HepG2 (cell line): ENCODE data around the gene ABHD17A. TPM values are rescaled to one million over a fixed set of nuclear protein-coding genes. Genes with fewer than 3 reads are reported as not detected.
A peak's percentile ranks its signal among the peaks of the same experiment; 100 is the strongest.

Experiments used
- AKAP8 ChIP-seq: sonication (generic); formaldehyde crosslinking; IDR thresholded peaks from 2 replicates; pipeline ENCODE4 v1.5.1; 2020; ENCODE audit warnings: mild to moderate bottlenecking, missing genetic modification reagents
- FLYWCH1 ChIP-seq: sonication (generic); formaldehyde crosslinking; IDR thresholded peaks from 2 replicates; pipeline ENCODE4 v1.8.1; 2023; ENCODE audit warnings: mild to moderate bottlenecking, missing genetic modification reagents
- FOXJ3 ChIP-seq: sonication (generic); formaldehyde crosslinking; IDR thresholded peaks from 2 replicates; pipeline ENCODE4 v1.4.0; 2020; ENCODE audit warnings: missing genetic modification reagents, mild to moderate bottlenecking, borderline replicate concordance
- GLI4 ChIP-seq: sonication (generic); formaldehyde crosslinking; IDR thresholded peaks from 2 replicates; pipeline ENCODE4 v1.5.1; 2020; ENCODE audit warnings: missing genetic modification reagents, mild to moderate bottlenecking, moderate library complexity, borderline replicate concordance
- HOXA9 ChIP-seq: sonication (generic); formaldehyde crosslinking; IDR thresholded peaks from 2 replicates; pipeline ENCODE4 v1.8.1; 2022; ENCODE audit warnings: missing genetic modification reagents, mild to moderate bottlenecking, moderate library complexity, borderline replicate concordance
- NFKBIZ ChIP-seq: IDR thresholded peaks from 2 replicates; pipeline ENCODE4 v1.6.1; 2018; ENCODE audit warnings: missing genetic modification reagents, missing compliant biosample characterization
- PHF5A ChIP-seq: IDR thresholded peaks from one replicate; pipeline ENCODE4 v1.6.1; 2018; ENCODE audit warnings: low read depth, missing genetic modification reagents; ENCODE audit not compliant: unreplicated experiment
- RAD51 ChIP-seq: fragments of 450-650 bp; IDR thresholded peaks from 2 replicates; pipeline ENCODE4 v1.6.1; 2016; ENCODE audit warnings: borderline replicate concordance
- RFX3 ChIP-seq: IDR thresholded peaks from 2 replicates; pipeline ENCODE4 v1.6.1; 2016; ENCODE audit warnings: missing biosample characterization, missing genetic modification reagents
- SOX6 ChIP-seq, 2 experiments: fragments of 450-650 bp in 1 of 2; sonication (generic) in 1 of 2; formaldehyde crosslinking in 1 of 2; IDR thresholded peaks; 2 replicates each; pipeline versions ENCODE4 v1.4.0 to v1.6.1; 2017 to 2020; ENCODE audit warnings: antibody characterized with exemption in 1 of 2, mild to moderate bottlenecking in 1 of 2, missing genetic modification reagents in 1 of 2
- STAG1 ChIP-seq: sonication (generic); formaldehyde crosslinking; IDR thresholded peaks from 2 replicates; pipeline ENCODE4 v1.4.0; 2020; ENCODE audit warnings: missing genetic modification reagents
- TEAD3 ChIP-seq: optimal IDR thresholded peaks from 2 replicates; pipeline ENCODE3; 2016; ENCODE audit warnings: borderline replicate concordance
- ZNF263 ChIP-seq: sonication (generic); formaldehyde crosslinking; IDR thresholded peaks from 2 replicates; pipeline ENCODE4 v1.4.0; 2020; ENCODE audit warnings: missing genetic modification reagents
- ZNF501 ChIP-seq: sonication (generic); formaldehyde crosslinking; IDR thresholded peaks from 2 replicates; pipeline ENCODE4 v1.5.1; 2020; ENCODE audit warnings: mild to moderate bottlenecking, moderate library complexity, missing genetic modification reagents
- ZNF567 ChIP-seq: sonication (generic); formaldehyde crosslinking; IDR thresholded peaks from 2 replicates; pipeline ENCODE4 v1.8.1; 2023; ENCODE audit warnings: mild to moderate bottlenecking, missing genetic modification reagents, borderline replicate concordance
- polyA plus RNA-seq, 8 experiments: library from polyadenylated mRNA; depleted of rRNA in 3 of 8; stranded (reverse) in 7 of 8; unstranded in 1 of 8; fragments of >200 nt; fragmentation: Illumina TruSeq in 4 of 8; extraction: Trizol in 4 of 8; gene quantifications; 2 replicates each; pipeline versions ENCODE4 v1.2.1 to v1.2.3, GENCODE V29; 2011 to 2016; ENCODE audit warnings: low read depth in 4 of 8, missing spikeins in 1 of 8, mixed read lengths in 1 of 8; ENCODE audit not compliant: insufficient read depth in 1 of 8
- total RNA-seq, 5 experiments: library from RNA; depleted of rRNA; stranded (reverse); fragments of >200 nt; fragmentation: Illumina TruSeq; extraction: Trizol; gene quantifications; 2 replicates each; pipeline ENCODE4 v1.2.3, GENCODE V29; 2016; ENCODE audit warnings: low read depth in 1 of 5
- TF ChIP-seq, protein P1 (sequence below): sonication (generic); formaldehyde crosslinking; IDR thresholded peaks from 2 replicates; pipeline ENCODE4 v1.4.0; 2020; ENCODE audit warnings: mild to moderate bottlenecking, missing genetic modification reagents

The ABHD17A gene
- total and polyA plus RNA-seq, 2 of the 13 experiments (the other 11 are each of a cell fraction or from before 2014, with no cell fraction given) = 27.7 to 40.8 TPM

GRCh38 chr19:1864480-1865171 is 20.7 kb downstream of the ABHD17A start (continued):
- TF ChIP-seq, protein P1, sequence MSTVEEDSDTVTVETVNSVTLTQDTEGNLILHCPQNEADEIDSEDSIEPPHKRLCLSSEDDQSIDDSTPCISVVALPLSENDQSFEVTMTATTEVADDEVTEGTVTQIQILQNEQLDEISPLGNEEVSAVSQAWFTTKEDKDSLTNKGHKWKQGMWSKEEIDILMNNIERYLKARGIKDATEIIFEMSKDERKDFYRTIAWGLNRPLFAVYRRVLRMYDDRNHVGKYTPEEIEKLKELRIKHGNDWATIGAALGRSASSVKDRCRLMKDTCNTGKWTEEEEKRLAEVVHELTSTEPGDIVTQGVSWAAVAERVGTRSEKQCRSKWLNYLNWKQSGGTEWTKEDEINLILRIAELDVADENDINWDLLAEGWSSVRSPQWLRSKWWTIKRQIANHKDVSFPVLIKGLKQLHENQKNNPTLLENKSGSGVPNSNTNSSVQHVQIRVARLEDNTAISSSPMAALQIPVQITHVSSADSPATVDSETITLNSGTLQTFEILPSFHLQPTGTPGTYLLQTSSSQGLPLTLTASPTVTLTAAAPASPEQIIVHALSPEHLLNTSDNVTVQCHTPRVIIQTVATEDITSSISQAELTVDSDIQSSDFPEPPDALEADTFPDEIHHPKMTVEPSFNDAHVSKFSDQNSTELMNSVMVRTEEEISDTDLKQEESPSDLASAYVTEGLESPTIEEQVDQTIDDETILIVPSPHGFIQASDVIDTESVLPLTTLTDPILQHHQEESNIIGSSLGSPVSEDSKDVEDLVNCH (CRISPR knock-in tag) = no peak
- peak; percentile 65 for TF ChIP-seq STAG1 (CRISPR knock-in tag)
- no peak for TF ChIP-seq FOXJ3 (CRISPR knock-in tag)
- no peak for TF ChIP-seq HOXA9 (CRISPR knock-in tag)
- no peak for TF ChIP-seq SOX6 (IDR thresholded peaks at IDR 0.05)
- no peak; the same call in none of the 2 replicates for TF ChIP-seq SOX6 (CRISPR knock-in tag; IDR thresholded peaks at IDR 0.05)
- TF ChIP-seq ZNF567 (CRISPR knock-in tag) = no peak; the same call in 1 of the 2 replicates
- TF ChIP-seq ZNF501 (CRISPR knock-in tag) = peak; percentile 76
- peak; percentile 21; the same call in 1 of the 2 replicates for TF ChIP-seq AKAP8 (CRISPR knock-in tag)
- no peak for TF ChIP-seq RAD51
- TF ChIP-seq ZNF263 (CRISPR knock-in tag) = no peak
- 0 out of 2 replicates have a peak, but pooled peaks have one; percentile 43 for TF ChIP-seq NFKBIZ (CRISPR knock-in tag)
- no peak for TF ChIP-seq PHF5A (CRISPR knock-in tag)
- TF ChIP-seq RFX3 (CRISPR knock-in tag) = no peak
- no peak for TF ChIP-seq GLI4 (CRISPR knock-in tag)
- peak; percentile 8 for TF ChIP-seq TEAD3 (CRISPR knock-in tag)
- no peak for TF ChIP-seq FLYWCH1 (CRISPR knock-in tag)
